ENCODE results near the gene CFAP157. TPM values are rescaled to one million over a fixed set of nuclear protein-coding genes. Genes with fewer than 3 reads are reported as not detected.

CFAP157 gene
- total RNA-seq, 1 donor from 2014 or later: 25.9 TPM

DNA sequence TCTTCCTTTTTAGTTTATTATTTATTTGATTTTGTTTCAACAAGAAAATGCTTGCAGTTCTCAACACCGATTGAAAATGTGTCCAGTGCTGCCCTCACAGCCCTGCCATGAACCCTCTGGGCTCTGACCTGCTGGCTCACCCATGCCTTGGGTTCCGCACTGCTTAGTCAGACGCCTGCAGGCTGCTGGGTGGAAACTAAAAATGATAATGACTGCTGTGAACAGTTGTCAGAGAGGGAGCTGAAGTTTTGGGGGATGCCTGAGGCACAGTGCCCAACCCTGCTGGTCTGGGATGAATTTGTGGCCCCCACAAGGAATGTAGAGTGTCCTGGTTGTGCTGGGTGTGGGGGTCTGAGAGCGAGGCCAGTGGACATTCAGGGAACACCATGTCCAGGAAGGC is 22.2 kb upstream of the CFAP157 start:
- Histone ChIP-seq H3K27ac (no peak overlapping the region), H3K36me3 (peaks cover 98% of the 10 kb centered on the region), H3K9me3 (no peaks in the 10 kb centered on the region), H3K4me1 (no peaks in the 10 kb centered on the region), H3K27me3 (ENCODE audit: low read depth) (no peaks in the 10 kb centered on the region), H3K4me3 (no peak overlapping the region)
- DNase-seq: no peak
- TF ChIP-seq, protein P1, sequence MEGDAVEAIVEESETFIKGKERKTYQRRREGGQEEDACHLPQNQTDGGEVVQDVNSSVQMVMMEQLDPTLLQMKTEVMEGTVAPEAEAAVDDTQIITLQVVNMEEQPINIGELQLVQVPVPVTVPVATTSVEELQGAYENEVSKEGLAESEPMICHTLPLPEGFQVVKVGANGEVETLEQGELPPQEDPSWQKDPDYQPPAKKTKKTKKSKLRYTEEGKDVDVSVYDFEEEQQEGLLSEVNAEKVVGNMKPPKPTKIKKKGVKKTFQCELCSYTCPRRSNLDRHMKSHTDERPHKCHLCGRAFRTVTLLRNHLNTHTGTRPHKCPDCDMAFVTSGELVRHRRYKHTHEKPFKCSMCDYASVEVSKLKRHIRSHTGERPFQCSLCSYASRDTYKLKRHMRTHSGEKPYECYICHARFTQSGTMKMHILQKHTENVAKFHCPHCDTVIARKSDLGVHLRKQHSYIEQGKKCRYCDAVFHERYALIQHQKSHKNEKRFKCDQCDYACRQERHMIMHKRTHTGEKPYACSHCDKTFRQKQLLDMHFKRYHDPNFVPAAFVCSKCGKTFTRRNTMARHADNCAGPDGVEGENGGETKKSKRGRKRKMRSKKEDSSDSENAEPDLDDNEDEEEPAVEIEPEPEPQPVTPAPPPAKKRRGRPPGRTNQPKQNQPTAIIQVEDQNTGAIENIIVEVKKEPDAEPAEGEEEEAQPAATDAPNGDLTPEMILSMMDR (IDR thresholded peaks at IDR 0.05): no peak
- intact Hi-C loops (cut with DNase I): no loop called here
- ATAC-seq: no peak

DNA sequence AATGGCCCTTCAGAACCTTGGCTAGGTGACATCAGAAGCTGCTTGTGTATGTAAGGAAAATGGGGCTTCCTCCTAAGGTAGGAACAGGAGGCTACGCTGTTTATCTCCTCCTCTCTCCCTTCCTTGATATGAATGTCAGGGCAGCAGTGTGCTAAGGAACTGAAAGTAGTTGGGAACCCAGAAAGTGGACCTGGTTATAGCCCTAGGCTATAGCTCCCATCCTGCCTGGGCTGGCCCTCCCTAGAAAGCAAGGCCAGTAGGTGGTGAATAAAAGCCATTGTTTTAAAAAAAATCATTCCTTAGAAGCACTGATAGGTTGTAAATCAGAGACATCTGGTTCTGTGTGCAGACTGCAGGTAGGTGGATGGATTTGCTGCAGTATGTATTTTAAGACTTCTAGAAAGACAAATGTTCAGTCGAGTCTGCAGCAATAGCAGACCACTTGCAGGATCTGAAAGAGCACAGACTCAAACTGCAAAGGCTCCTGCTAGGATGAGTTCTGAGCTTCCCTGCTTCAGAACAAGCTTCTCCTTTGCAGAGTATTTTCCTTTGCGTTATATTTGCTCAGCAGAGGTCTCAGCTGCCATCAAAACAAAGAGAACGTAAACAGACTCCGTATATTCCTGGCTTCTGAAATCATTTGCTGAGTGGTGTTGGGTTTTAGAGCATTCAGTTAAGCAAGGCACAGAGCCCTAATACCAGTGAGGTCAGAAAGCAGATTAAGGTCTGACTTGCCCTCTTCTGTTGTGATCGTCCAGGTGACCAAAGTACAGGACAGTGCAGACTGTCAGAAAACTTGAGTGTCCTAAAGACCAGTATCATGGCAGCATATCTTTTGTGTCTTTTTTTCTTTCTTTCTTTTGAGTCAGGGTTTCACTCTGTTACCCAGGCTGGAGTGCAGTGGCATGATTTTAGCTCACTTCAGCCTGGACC is 20.1 kb upstream of the CFAP157 start:
- Histone ChIP-seq H3K27ac (no peak overlapping the region), H3K4me1 (no peaks in the 10 kb centered on the region), H3K9me3 (no peaks in the 10 kb centered on the region), H3K36me3 (peaks cover 98% of the 10 kb centered on the region), H3K4me3 (no peak overlapping the region), H3K27me3 (ENCODE audit: low read depth) (no peaks in the 10 kb centered on the region)
- DNase-seq: no peak
- intact Hi-C loops (cut with DNase I): no loop called here
- ATAC-seq: no peak
- TF ChIP-seq, protein P1 (IDR thresholded peaks at IDR 0.05): no peak

DNA sequence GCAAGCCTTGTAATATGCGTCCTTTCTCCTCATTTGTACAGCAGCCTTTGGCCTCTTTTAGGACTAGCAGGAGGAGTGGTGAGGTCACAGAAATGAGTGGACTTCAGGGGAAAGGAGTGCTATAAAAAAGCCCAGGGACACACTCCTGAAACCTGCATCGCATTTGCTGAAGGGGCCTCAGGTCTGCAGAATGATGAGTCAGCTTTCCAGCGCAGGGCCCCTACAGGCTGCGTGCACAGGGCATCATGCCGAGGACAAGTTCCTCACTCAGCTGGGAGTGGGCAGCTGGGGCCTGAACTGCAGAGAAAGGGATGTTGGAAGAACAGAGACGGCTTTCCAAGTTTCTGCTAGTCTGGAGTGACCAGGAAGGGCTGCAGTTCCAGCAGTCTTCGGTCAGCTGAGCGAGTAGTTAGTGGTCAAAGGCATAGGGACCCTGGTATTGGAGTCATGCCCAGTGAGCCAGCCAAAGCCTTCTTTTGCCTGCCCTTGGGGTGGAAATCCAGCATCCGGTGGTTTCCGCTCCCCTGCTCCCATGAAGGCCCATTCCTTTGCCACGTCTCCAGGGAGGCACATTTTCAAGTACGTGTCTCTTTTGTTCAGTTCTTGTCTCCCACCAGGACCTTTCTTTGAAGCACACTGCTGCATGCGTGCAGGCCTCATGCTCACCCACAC is 17.3 kb upstream of the CFAP157 start:
- TF ChIP-seq, protein P1 (IDR thresholded peaks at IDR 0.05): no peak
- intact Hi-C loops (cut with DNase I): no loop called here
- Histone ChIP-seq H3K9me3 (no peaks in the 10 kb centered on the region), H3K27me3 (ENCODE audit: low read depth) (no peaks in the 10 kb centered on the region), H3K36me3 (peaks cover 93% of the 10 kb centered on the region), H3K27ac (no peak overlapping the region), H3K4me3 (no peak overlapping the region), H3K4me1 (no peaks in the 10 kb centered on the region)
- DNase-seq: no peak
- no peak for ATAC-seq

DNA sequence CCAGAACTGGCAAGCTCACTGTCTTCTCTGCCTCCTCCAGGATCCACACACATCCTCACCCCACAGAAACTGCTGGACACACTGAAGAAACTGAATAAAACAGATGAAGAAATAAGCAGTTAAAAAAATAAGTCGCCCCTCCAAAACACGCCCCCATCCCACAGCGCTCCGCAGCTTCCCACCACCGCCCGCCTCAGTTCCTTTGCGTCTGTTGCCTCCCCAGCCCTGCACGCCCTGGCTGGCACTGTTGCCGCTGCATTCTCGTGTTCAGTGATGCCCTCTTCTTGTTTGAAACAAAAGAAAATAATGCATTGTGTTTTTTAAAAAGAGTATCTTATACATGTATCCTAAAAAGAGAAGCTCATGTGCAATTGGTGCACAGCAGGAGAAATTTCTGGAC is 16.1 kb upstream of the CFAP157 start:
- no peak overlapping the region for H3K4me3 ChIP-seq
- DNase-seq (no peak), ATAC-seq (no peak)
- H3K27me3 ChIP-seq (ENCODE audit: low read depth): no peaks in the 10 kb centered on the region
- TF ChIP-seq, protein P1 (IDR thresholded peaks at IDR 0.05): no peak
- no peaks in the 10 kb centered on the region for H3K4me1 ChIP-seq
- H3K36me3 ChIP-seq: peaks cover 83% of the 10 kb centered on the region
- intact Hi-C loops (cut with DNase I): no loop called here
- H3K9me3 ChIP-seq: no peaks in the 10 kb centered on the region
- no peak overlapping the region for H3K27ac ChIP-seq

DNA sequence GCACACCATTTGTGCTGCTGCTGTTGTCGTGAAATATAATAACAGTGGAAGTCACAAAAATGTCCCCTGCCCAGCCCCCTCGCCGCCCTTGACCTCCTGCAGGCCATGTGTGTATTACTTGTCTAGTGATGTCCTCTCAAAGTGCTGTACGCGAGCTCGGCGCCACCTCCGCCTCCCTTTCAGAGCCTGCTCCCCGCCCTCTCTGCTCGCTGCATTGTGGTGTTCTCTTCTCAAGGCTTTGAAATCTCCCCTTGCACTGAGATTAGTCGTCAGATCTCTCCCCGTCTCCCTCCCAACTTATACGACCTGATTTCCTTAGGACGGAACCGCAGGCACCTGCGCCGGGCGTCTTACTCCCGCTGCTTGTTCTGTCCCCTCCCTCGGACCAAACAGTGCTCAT is 14.7 kb upstream of the CFAP157 start:
- DNase-seq (no peak), ATAC-seq (no peak)
- H3K36me3 ChIP-seq: peaks cover 70% of the 10 kb centered on the region
- no peak overlapping the region for H3K4me3 ChIP-seq
- TF ChIP-seq, protein P1 (IDR thresholded peaks at IDR 0.05): no peak
- H3K4me1 ChIP-seq: no peaks in the 10 kb centered on the region
- H3K9me3 ChIP-seq: no peaks in the 10 kb centered on the region
- no peaks in the 10 kb centered on the region for H3K27me3 ChIP-seq (ENCODE audit: low read depth)
- H3K27ac ChIP-seq: no peak overlapping the region
- intact Hi-C loops (cut with DNase I): no loop called here

Data from lower lobe of right lung (tissue), 2 donors.